Activated CD4-positive, alpha-beta memory T cell treated with anti-CD3 and anti-CD28 coated beads for 36 hours (primary cell): Measurements from ENCODE around the gene SH3BP1. TPM values are rescaled to one million over a fixed set of nuclear protein-coding genes. Genes with fewer than 3 reads are reported as not detected.

Experiments
- CTCF ChIA-PET: fragments of 350-600 bp; sonication (Branson Sonifier 250); formaldehyde crosslinking; loops from one replicate; lab custom pipeline; 2021; ENCODE audit warnings: antibody characterized with exemption, inconsistent platforms; lab: Charles Lee
- POLR2A ChIA-PET: fragments of 350-600 bp; sonication (Branson Sonifier 250); formaldehyde crosslinking; loops from one replicate; lab custom pipeline; 2021; ENCODE audit warnings: antibody characterized with exemption; lab: Charles Lee
- DNase-seq: peaks from one replicate; pipeline ENCODE4 v3.0.0-alpha.2; 2020
- H3K27ac Mint-ChIP-seq: one replicate; pipeline ENCODE4 v1.8.0; 2021; ENCODE audit warnings: mixed read lengths
- H3K27me3 Mint-ChIP-seq: one replicate; pipeline ENCODE4 v1.8.0; 2021; ENCODE audit warnings: mixed read lengths
- H3K36me3 Mint-ChIP-seq: one replicate; pipeline ENCODE4 v1.8.0; 2021; ENCODE audit warnings: mixed read lengths
- H3K4me1 Mint-ChIP-seq: one replicate; pipeline ENCODE4 v1.8.0; 2021; ENCODE audit warnings: low read depth, mixed read lengths
- H3K4me3 Mint-ChIP-seq: one replicate; pipeline ENCODE4 v1.8.0; 2021; ENCODE audit warnings: mild to moderate bottlenecking, mixed read lengths
- H3K9me3 Mint-ChIP-seq: one replicate; pipeline ENCODE4 v1.8.0; 2021; ENCODE audit warnings: mixed read lengths
- intact Hi-C: fragments of 100-400 bp; cut with micrococcal nuclease; formaldehyde crosslinking; loops from one replicate; pipeline ENCODE4 v1.15.1; 2023
- total RNA-seq, 2 experiments: library from RNA; stranded (reverse); gene quantifications; one replicate each; pipeline ENCODE4 v1.2.3, GENCODE V29; 2021

The SH3BP1 gene
- total RNA-seq, 2 experiments from 2014 or later = 97.6 to 102 TPM

GRCh38 chr22:37659897-37660708 is 20.6 kb downstream of the SH3BP1 start:
- DNase-seq = no peak
- intact Hi-C loops = loop anchor here (2.0 kb wide), 1 partner anchor 17 kb away; no protein-coding TSS in a partner anchor
- H3K4me3 Mint-ChIP-seq = peak overlapping the region; percentile 87
- CTCF ChIA-PET = interaction anchor here (1.2 to 14.0 kb wide), 7 partner anchors 15 to 52 kb away, joined by 3 to 184 read pairs (median 7); partner anchors contain the start of genes GGA1, LGALS1 and NOL12
- no peaks in the 10 kb centered on the region for H3K9me3 Mint-ChIP-seq
- H3K27me3 Mint-ChIP-seq = no peaks in the 10 kb centered on the region
- peaks cover 31% of the 10 kb centered on the region for H3K4me1 Mint-ChIP-seq
- POLR2A ChIA-PET = interaction anchor here (0.6 to 4.5 kb wide), 4 partner anchors 11 to 98 kb away, joined by 3 to 30 read pairs (median 6); partner anchors contain the start of gene LGALS1
- peaks cover 6% of the 10 kb centered on the region for H3K36me3 Mint-ChIP-seq
- no peak overlapping the region for H3K27ac Mint-ChIP-seq

- peaks cover 31% of the 10 kb centered on the region for H3K4me1 Mint-ChIP-seq
These were observed 21.2 kb downstream of the SH3BP1 start for GRCh38 chr22:37660709-37661045.

GRCh38 chr22:37661160-37661924 is 21.9 kb downstream of the SH3BP1 start:
- no peak overlapping the region for H3K4me3 Mint-ChIP-seq
- H3K36me3 Mint-ChIP-seq = peaks cover 12% of the 10 kb centered on the region
- intact Hi-C loops = no loop called here
- H3K27ac Mint-ChIP-seq = no peak overlapping the region
- CTCF ChIA-PET = interaction anchor here (0.8 to 14.0 kb wide), 8 partner anchors 10 to 94 kb away, joined by 4 to 184 read pairs (median 6); partner anchors contain the start of gene LGALS1
- DNase-seq = no peak
- H3K27me3 Mint-ChIP-seq = no peaks in the 10 kb centered on the region
- POLR2A ChIA-PET = interaction anchor here (1.1 to 1.9 kb wide), 2 partner anchors 10 to 14 kb away, joined by 3 to 9 read pairs; partner anchors contain the start of gene LGALS1
- H3K9me3 Mint-ChIP-seq = no peaks in the 10 kb centered on the region
- H3K4me1 Mint-ChIP-seq = peaks cover 31% of the 10 kb centered on the region

More at GRCh38 chr22:37660709-37661045, 21.2 kb downstream of the SH3BP1 start:
- intact Hi-C loops = no loop called here
- CTCF ChIA-PET = interaction anchor here (1.0 to 14.0 kb wide), 8 partner anchors 11 to 53 kb away, joined by 3 to 184 read pairs (median 6); partner anchors contain the start of genes GGA1, LGALS1 and NOL12
- Mint-ChIP-seq H3K27me3 (no peaks in the 10 kb centered on the region), H3K9me3 (no peaks in the 10 kb centered on the region), H3K27ac (no peak overlapping the region), H3K4me3 (peak overlapping the region; percentile 17), H3K36me3 (peaks cover 7% of the 10 kb centered on the region)
- POLR2A ChIA-PET = interaction anchor here (1.1 to 1.9 kb wide), 2 partner anchors 11 to 15 kb away, joined by 3 to 9 read pairs; partner anchors contain the start of gene LGALS1
- DNase-seq = no peak

- intact Hi-C loops = no loop called here
- no peaks in the 10 kb centered on the region for H3K9me3 Mint-ChIP-seq
- peaks cover 31% of the 10 kb centered on the region for H3K4me1 Mint-ChIP-seq
- H3K36me3 Mint-ChIP-seq = peaks cover 14% of the 10 kb centered on the region
- H3K4me3 Mint-ChIP-seq = no peak overlapping the region
- DNase-seq = no peak
- H3K27me3 Mint-ChIP-seq = no peaks in the 10 kb centered on the region
- CTCF ChIA-PET = interaction anchor here (0.8 to 14.0 kb wide), 7 partner anchors 10 to 95 kb away, joined by 4 to 184 read pairs (median 6); partner anchors contain the start of gene LGALS1
- POLR2A ChIA-PET = interaction anchor here (1.9 kb wide), 1 partner anchor 13 kb away, joined by 9 read pairs; the partner anchor contains the start of gene LGALS1
- no peak overlapping the region for H3K27ac Mint-ChIP-seq
These were observed 22.6 kb downstream of the SH3BP1 start for GRCh38 chr22:37662039-37662438.

GRCh38 chr22:37663521-37664140 is 24.2 kb downstream of the SH3BP1 start:
- Mint-ChIP-seq H3K4me3 (no peak overlapping the region), H3K27ac (no peak overlapping the region), H3K4me1 (peaks cover 25% of the 10 kb centered on the region), H3K27me3 (no peaks in the 10 kb centered on the region), H3K9me3 (no peaks in the 10 kb centered on the region), H3K36me3 (peaks cover 14% of the 10 kb centered on the region)
- intact Hi-C loops = no loop called here
- ChIA-PET CTCF (interaction anchor here (0.8 to 14.0 kb wide), 3 partner anchors 13 to 27 kb away, joined by 3 to 184 read pairs (median 3); no protein-coding TSS in a partner anchor), POLR2A (interaction anchor here (0.6 to 1.3 kb wide), 3 partner anchors 13 to 726 kb away, joined by 3 read pairs; no protein-coding TSS in a partner anchor)
- no peak for DNase-seq

- CTCF ChIA-PET = interaction anchor here (1.0 to 1.4 kb wide), 2 partner anchors 17 to 28 kb away, joined by 3 read pairs; no protein-coding TSS in a partner anchor
- H3K4me3 Mint-ChIP-seq = no peak overlapping the region
- no peak for DNase-seq
- no peak overlapping the region for H3K27ac Mint-ChIP-seq
- H3K4me1 Mint-ChIP-seq = peaks cover 24% of the 10 kb centered on the region
- POLR2A ChIA-PET = interaction anchor here (0.6 to 1.3 kb wide), 3 partner anchors 12 to 725 kb away, joined by 3 read pairs; no protein-coding TSS in a partner anchor
- peaks cover 14% of the 10 kb centered on the region for H3K36me3 Mint-ChIP-seq
- H3K9me3 Mint-ChIP-seq = no peaks in the 10 kb centered on the region
- intact Hi-C loops = no loop called here
- H3K27me3 Mint-ChIP-seq = no peaks in the 10 kb centered on the region
These were observed 25.0 kb downstream of the SH3BP1 start for GRCh38 chr22:37664249-37665101.

- Mint-ChIP-seq H3K27ac (no peak overlapping the region), H3K36me3 (peaks cover 14% of the 10 kb centered on the region), H3K4me1 (peaks cover 16% of the 10 kb centered on the region), H3K4me3 (no peak overlapping the region), H3K9me3 (no peaks in the 10 kb centered on the region), H3K27me3 (no peaks in the 10 kb centered on the region)
- DNase-seq = no peak
- intact Hi-C loops = no loop called here
- CTCF ChIA-PET = no interaction called here
- POLR2A ChIA-PET = no interaction called here
These were observed 26.0 kb downstream of the SH3BP1 start for GRCh38 chr22:37665487-37665886.

- Mint-ChIP-seq H3K27ac (peak overlapping the region; percentile 4), H3K9me3 (no peaks in the 10 kb centered on the region), H3K27me3 (no peaks in the 10 kb centered on the region), H3K4me3 (no peak overlapping the region), H3K36me3 (peaks cover 8% of the 10 kb centered on the region), H3K4me1 (peaks cover 30% of the 10 kb centered on the region)
- no peak for DNase-seq
- POLR2A ChIA-PET = interaction anchor here (0.9 to 1.5 kb wide), 2 partner anchors 26 to 42 kb away, joined by 5 to 9 read pairs; no protein-coding TSS in a partner anchor
- CTCF ChIA-PET = interaction anchor here (0.6 to 24.9 kb wide), 3 partner anchors 12 to 102 kb away, joined by 3 to 574 read pairs (median 5); partner anchors contain the start of gene SH3BP1
- intact Hi-C loops = no loop called here
These were observed 30.1 kb downstream of the SH3BP1 start for GRCh38 chr22:37669586-37669985.

- intact Hi-C loops = loop anchor here (10.0 kb wide), 1 partner anchor 172 kb away; the partner anchor contains the start of genes ANKRD54 and EIF3L
- POLR2A ChIA-PET = interaction anchor here (0.6 kb wide), 1 partner anchor 24 kb away, joined by 3 read pairs; no protein-coding TSS in a partner anchor
- DNase-seq = peak; percentile 22
- H3K4me1 Mint-ChIP-seq = peaks cover 44% of the 10 kb centered on the region
- no peaks in the 10 kb centered on the region for H3K9me3 Mint-ChIP-seq
- H3K27ac Mint-ChIP-seq = peak overlapping the region; percentile 21
- no peaks in the 10 kb centered on the region for H3K27me3 Mint-ChIP-seq
- CTCF ChIA-PET = interaction anchor here (0.6 to 24.9 kb wide), 6 partner anchors 9 to 147 kb away, joined by 3 to 574 read pairs (median 4); partner anchors contain the start of gene SH3BP1
- no peak overlapping the region for H3K4me3 Mint-ChIP-seq
- peaks cover 3% of the 10 kb centered on the region for H3K36me3 Mint-ChIP-seq
These were observed 32.9 kb downstream of the SH3BP1 start for GRCh38 chr22:37672206-37672919.
